Heart right ventricle (tissue), 16 donors: Measurements from ENCODE around the gene CCDC157. TPM values are rescaled to one million over a fixed set of nuclear protein-coding genes. Genes with fewer than 3 reads are reported as not detected.

ENCODE experiments used
- ATAC-seq, 8 donors: fragments of 200-7000 bp; cut with Tn5 transposase; one replicate each; pipeline ENCODE4 v1.9.1; 2020; ENCODE audit warnings: mild to moderate bottlenecking in 8 of 8, moderate library complexity in 8 of 8, moderate number of reproducible peaks in 1 of 8
- DNase-seq, 2 donors: peaks; one replicate each; pipeline ENCODE4 v3.0.0-alpha.2; 2020
- H3K27ac ChIP-seq, 10 donors: fragments of 200-600 bp; sonication (generic) in 2 of 10; one replicate each; pipeline versions ENCODE4 v1.5.0 to v1.8.0; 2020 to 2022; ENCODE audit warnings: mild to moderate bottlenecking in 3 of 10
- H3K27me3 ChIP-seq, 7 donors: fragments of 200-600 bp; one replicate each; pipeline ENCODE4 v1.8.0; 2021 to 2022; ENCODE audit warnings: mild to moderate bottlenecking in 2 of 7
- H3K36me3 ChIP-seq, 9 donors: fragments of 200-600 bp; sonication (generic) in 1 of 9; one replicate each; pipeline versions ENCODE4 v1.5.0 to v1.8.0; 2020 to 2022; ENCODE audit warnings: mild to moderate bottlenecking in 2 of 9
- H3K4me1 ChIP-seq, 9 donors: fragments of 200-600 bp; sonication (generic) in 1 of 9; one replicate each; pipeline versions ENCODE4 v1.5.0 to v1.8.0; 2020 to 2022; ENCODE audit warnings: mild to moderate bottlenecking in 4 of 9
- H3K4me3 ChIP-seq, 10 donors: fragments of 200-600 bp; sonication (generic) in 2 of 10; one replicate each; pipeline versions ENCODE4 v1.5.0 to v1.8.0; 2020 to 2022; ENCODE audit warnings: mild to moderate bottlenecking in 7 of 10, moderate library complexity in 2 of 10
- H3K9me3 ChIP-seq, 11 donors: fragments of 200-600 bp in 10 of 11; sonication (generic) in 2 of 11; one replicate each; pipeline versions ENCODE4 v1.5.0 to v1.8.0; 2013 to 2022; ENCODE audit warnings: mild to moderate bottlenecking in 2 of 11, control low read depth in 1 of 11, moderate library complexity in 1 of 11
- WGBS, 2 donors: extraction: QIAGEN DNeasy Blood & Tissue Kit; methylation state at CpG; one replicate each; pipeline ENCODE4 v1.1.7; 2013; ENCODE audit warnings: inconsistent platforms in 1 of 2; 5-methylcytosine and 5-hydroxymethylcytosine counted together
- intact Hi-C, 10 donors: fragments of 100-400 bp; cut with DNase I; formaldehyde crosslinking; loops; one replicate each; pipeline versions ENCODE4 v1.11.1 to v1.14.2; 2022
- polyA plus RNA-seq, 2 donors: library from polyadenylated mRNA; stranded (reverse); fragments of 200-250 nt; gene quantifications; one replicate each; pipeline ENCODE4 v1.2.3, GENCODE V29; 2013
- total RNA-seq, 10 donors: library from RNA; stranded (reverse); fragmentation: NEBNext Ultra II Directional in 3 of 10; extraction: Animal tissue kit (Norgen Biotek cat#: 25700) in 3 of 10; gene quantifications; one replicate each; pipeline versions ENCODE4 v1.2.1 to v1.2.4, GENCODE V29; 2021 to 2023
- TF ChIP-seq, protein P1 (sequence below), 9 donors: fragments of 200-600 bp; sonication (generic) in 2 of 9; IDR thresholded peaks; one replicate each; pipeline versions ENCODE4 v1.5.0 to v1.8.0; 2021 to 2022; ENCODE audit warnings: antibody characterized with exemption in 9 of 9, mild to moderate bottlenecking in 5 of 9, moderate library complexity in 1 of 9
- donor health status: Arrhythmogenic right ventricular cardiomyopathy.
- donor health status: ischemic (EF 13 %, LVEDD 7.1; RV severe dilation, severe dysfunction).
- donor health status: healthy with polysubstance abuse.
- donor health status: DM: no; HTN: yes; CAD: no.
- donor health status: DM: no; HTN: no; CAD: no.
- donor health status: ischemic (EF 25% LVEDD 6.9; RV normal size, moderate dysfunction).
- donor health status: ischemic (EF 25% LVEDD 5.7; RV mildly dilated, moderate dysfunction).
- donor health status: healthy.
- donor health status: DM: yes; HTN: yes; CAD: no.
- donor health status: Ischemic cardiomyopathy.
- donor health status: ischemic (EF 35%, LVEDD 5.7; RV mildly dilated, moderate dysfunction).
- donor health status: nonischemic (EF 11% LVEDD 7.7; RV severe dilation, severe dysfunction).
- donor health status: DM: yes; HTN: yes; CAD: no.
- donor health status: PGD.
- donor health status: ischemic (EF 29% LVEDD 5.4; RV normal size, mild dysfunction).
- donor health status: nonischemic (EF 23%, LVEDD 6.1; RV moderate dilation, normal function).

Gene CCDC157
- total and polyA plus RNA-seq, 12 donors: 0.11 to 1.2 (median 0.91) TPM

DNA sequence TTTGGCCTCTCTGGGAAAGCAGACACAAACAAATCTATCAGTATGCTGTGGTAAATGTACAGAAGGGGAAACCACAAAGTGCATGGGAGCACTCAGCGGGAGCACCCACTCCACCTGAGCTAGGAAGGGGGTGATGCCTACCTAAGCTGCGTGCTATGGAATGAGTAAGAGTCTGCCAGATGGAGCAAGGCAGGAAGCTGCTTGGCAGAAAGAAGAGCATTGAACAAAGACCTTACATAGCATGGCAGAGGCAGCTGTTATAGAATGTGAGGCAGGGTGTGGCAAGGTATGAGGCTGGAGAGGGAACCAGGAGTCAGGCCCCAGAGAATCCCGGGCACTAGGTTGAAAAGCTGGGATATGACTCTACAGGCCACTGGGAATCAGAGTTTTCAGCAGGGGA, 55.0 kb downstream of the CCDC157 start:
- Histone ChIP-seq H3K4me1 (no peaks in the 10 kb centered on the region), H3K27me3 (no peaks in the 10 kb centered on the region), H3K27ac (no peak overlapping the region), H3K9me3 (no peaks in the 10 kb centered on the region), H3K36me3 (peaks cover 0 to 84% (median 12%) of the 10 kb centered on the region in 9 donors), H3K4me3 (no peak overlapping the region)
- 85 to 87% methylated on average over 3 of the region's 3 CpGs for WGBS, 2 donors
- DNase-seq (no peak), ATAC-seq (no peak)
- intact Hi-C loops: no loop called here
- TF ChIP-seq, protein P1, sequence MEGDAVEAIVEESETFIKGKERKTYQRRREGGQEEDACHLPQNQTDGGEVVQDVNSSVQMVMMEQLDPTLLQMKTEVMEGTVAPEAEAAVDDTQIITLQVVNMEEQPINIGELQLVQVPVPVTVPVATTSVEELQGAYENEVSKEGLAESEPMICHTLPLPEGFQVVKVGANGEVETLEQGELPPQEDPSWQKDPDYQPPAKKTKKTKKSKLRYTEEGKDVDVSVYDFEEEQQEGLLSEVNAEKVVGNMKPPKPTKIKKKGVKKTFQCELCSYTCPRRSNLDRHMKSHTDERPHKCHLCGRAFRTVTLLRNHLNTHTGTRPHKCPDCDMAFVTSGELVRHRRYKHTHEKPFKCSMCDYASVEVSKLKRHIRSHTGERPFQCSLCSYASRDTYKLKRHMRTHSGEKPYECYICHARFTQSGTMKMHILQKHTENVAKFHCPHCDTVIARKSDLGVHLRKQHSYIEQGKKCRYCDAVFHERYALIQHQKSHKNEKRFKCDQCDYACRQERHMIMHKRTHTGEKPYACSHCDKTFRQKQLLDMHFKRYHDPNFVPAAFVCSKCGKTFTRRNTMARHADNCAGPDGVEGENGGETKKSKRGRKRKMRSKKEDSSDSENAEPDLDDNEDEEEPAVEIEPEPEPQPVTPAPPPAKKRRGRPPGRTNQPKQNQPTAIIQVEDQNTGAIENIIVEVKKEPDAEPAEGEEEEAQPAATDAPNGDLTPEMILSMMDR (IDR thresholded peaks at IDR 0.05): no peak

DNA sequence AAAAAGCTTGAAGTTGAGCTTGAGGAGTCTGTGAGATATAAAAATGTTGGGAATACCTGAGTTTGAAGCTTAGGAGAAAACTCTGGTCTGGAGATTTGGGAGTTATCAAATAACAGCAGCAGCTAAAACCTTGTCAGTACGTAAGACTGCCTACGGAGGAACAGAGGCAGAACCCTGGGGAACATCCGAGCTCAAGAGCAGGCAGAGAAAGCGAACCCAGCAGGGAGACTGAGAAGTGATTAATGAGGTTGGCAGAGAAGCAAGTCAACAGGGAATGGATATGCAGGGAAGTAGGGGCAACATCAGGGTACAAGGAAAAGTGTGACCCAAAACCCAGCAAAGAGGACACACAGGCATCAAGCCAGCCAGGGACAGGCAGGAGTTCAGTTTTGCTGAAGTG, 56.2 kb downstream of the CCDC157 start:
- no peak overlapping the region for H3K27ac ChIP-seq
- no peak for ATAC-seq
- intact Hi-C loops: no loop called here
- DNase-seq: no peak
- H3K4me3 ChIP-seq: no peak overlapping the region
- no peaks in the 10 kb centered on the region for H3K27me3 ChIP-seq
- no peaks in the 10 kb centered on the region for H3K9me3 ChIP-seq
- peaks cover 0 to 87% (median 12%) of the 10 kb centered on the region in 9 donors for H3K36me3 ChIP-seq
- TF ChIP-seq, protein P1 (IDR thresholded peaks at IDR 0.05): no peak
- WGBS, 2 donors: 89 to 95% methylated on average over 4 of the region's 4 CpGs
- no peaks in the 10 kb centered on the region for H3K4me1 ChIP-seq

DNA sequence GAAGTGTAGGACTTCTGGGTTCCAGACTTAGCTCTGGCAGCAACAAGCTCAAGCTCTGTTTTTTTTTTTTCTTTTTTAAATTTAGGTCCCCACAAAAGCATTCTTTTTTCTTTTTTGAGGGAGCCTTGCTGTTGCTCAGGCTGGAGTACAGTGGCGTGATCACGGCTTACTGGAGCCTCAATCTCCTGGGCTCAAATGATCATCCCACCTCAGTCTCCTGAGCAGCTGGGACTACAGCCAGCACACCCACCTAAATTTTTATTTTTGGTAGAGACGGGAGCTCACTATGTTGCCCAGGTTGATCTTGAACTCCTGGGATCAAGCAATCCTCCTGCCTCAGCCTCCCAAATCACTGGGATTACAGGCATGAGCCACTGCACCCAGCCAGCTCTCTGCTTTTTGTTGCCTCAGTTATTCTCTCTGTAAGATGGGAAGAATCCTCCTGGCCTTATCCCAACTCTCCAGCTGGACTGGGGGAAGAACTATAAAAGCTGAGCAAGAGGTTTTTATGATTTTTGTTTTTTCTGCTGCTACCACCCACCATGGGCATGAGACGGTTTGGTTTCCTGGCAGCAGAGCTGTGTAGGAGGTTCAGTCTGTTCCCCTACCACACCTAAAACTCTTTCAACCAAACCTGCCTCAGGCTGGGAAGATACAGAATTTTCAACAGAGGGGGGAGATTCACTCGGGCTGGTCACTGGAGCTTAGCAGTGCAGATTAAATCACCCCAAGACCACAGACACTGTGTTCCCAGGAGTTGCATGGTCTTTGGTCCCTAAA, 57.1 kb downstream of the CCDC157 start:
- Histone ChIP-seq H3K27ac (no peak overlapping the region), H3K9me3 (no peaks in the 10 kb centered on the region), H3K4me1 (no peaks in the 10 kb centered on the region), H3K4me3 (no peak overlapping the region), H3K27me3 (no peaks in the 10 kb centered on the region), H3K36me3 (peaks cover 0 to 87% (median 20%) of the 10 kb centered on the region in 9 donors)
- DNase-seq (no peak), ATAC-seq (no peak)
- WGBS, 2 donors: 88 to 89% methylated on average over 5 of the region's 5 CpGs
- intact Hi-C loops: no loop called here
- TF ChIP-seq, protein P1 (IDR thresholded peaks at IDR 0.05): no peak

DNA sequence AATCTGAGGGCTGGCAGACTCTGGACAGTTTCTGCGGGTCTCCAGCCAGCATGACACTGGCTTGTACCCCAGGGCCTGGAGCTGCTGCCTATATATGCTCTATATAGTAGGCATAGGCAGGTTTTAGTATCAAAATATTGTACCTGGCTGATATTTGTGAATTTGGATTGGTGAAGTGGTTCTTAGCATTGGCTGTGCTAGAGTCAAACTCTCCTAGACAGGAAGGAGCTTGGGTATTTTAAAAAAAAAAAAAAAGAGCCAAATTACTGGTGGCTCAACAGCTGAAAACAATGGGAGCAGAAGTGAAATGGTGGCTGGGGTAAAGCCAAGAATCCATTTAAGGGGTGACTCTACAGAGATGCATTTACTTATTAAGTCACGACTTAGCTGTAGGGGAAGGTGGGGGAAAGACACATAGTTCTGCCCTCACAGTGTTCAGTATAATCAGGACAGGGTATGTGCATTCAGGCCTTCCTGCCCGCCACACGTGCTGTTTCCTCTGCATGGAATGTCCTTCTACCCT, 57.8 kb downstream of the CCDC157 start:
- no peak overlapping the region for H3K4me3 ChIP-seq
- no peaks in the 10 kb centered on the region for H3K27me3 ChIP-seq
- intact Hi-C loops: no loop called here
- TF ChIP-seq, protein P1 (IDR thresholded peaks at IDR 0.05): no peak
- peaks cover 0 to 87% (median 22%) of the 10 kb centered on the region in 9 donors for H3K36me3 ChIP-seq
- DNase-seq (no peak), ATAC-seq (no peak)
- no peak overlapping the region for H3K27ac ChIP-seq
- no peaks in the 10 kb centered on the region for H3K9me3 ChIP-seq
- no peaks in the 10 kb centered on the region for H3K4me1 ChIP-seq
- WGBS, 2 donors: 84 to 87% methylated on average over 4 of the region's 4 CpGs
